Liver (tissue), 9 donors: ENCODE measurements around the gene CDK11A. TPM values are rescaled to one million over a fixed set of nuclear protein-coding genes. Genes with fewer than 3 reads are reported as not detected.
"Not testable (repeated sequence)": the region's sequence is repeated elsewhere in the genome, so short reads cannot be mapped to it uniquely, and the experiment has no call there.

Experiments used
- DNase-seq: peaks from one replicate; pipeline ENCODE4 v3.0.0-alpha.2; 2017; ENCODE audit warnings: low spot score
- H3K27ac ChIP-seq, 2 donors: one replicate each; pipeline ENCODE4 v1.7.0; 2013; ENCODE audit warnings: inconsistent platforms in 2 of 2, low read length in 2 of 2, control low read depth in 1 of 2, low read depth in 1 of 2, mild to moderate bottlenecking in 1 of 2
- H3K27me3 ChIP-seq, 4 donors: one replicate each; pipeline versions ENCODE4 v1.6.1 to v1.7.0; 2013; ENCODE audit warnings: low read length in 3 of 4, inconsistent platforms in 1 of 4, mild to moderate bottlenecking in 1 of 4, moderate library complexity in 1 of 4; ENCODE audit not compliant: control insufficient read depth in 4 of 4, insufficient read depth in 4 of 4
- H3K36me3 ChIP-seq, 4 donors: one replicate each; pipeline versions ENCODE4 v1.6.1 to v1.7.0; 2013; ENCODE audit warnings: low read length in 3 of 4, mild to moderate bottlenecking in 3 of 4, low read depth in 1 of 4, moderate library complexity in 1 of 4; ENCODE audit not compliant: control insufficient read depth in 4 of 4, insufficient read depth in 3 of 4
- H3K4me1 ChIP-seq, 4 donors: one replicate each; pipeline versions ENCODE4 v1.6.1 to v1.7.0; 2013; ENCODE audit warnings: low read length in 3 of 4, mild to moderate bottlenecking in 3 of 4, moderate library complexity in 1 of 4; ENCODE audit not compliant: control insufficient read depth in 4 of 4, insufficient read depth in 4 of 4
- H3K4me3 ChIP-seq, 3 donors: one replicate each; pipeline versions ENCODE4 v1.6.1 to v1.7.0; 2013; ENCODE audit warnings: low read length in 3 of 3, control low read depth in 1 of 3, low read depth in 1 of 3, mild to moderate bottlenecking in 1 of 3
- H3K9ac ChIP-seq, 2 donors: one replicate each; pipeline ENCODE4 v1.7.0; 2013; ENCODE audit warnings: low read length in 2 of 2, mild to moderate bottlenecking in 2 of 2, moderate library complexity in 2 of 2, control low read depth in 1 of 2, low read depth in 1 of 2
- H3K9me3 ChIP-seq, 4 donors: one replicate each; pipeline versions ENCODE4 v1.6.1 to v1.7.0; 2013; ENCODE audit warnings: low read length in 3 of 4; ENCODE audit not compliant: control insufficient read depth in 4 of 4
- EGR1 ChIP-seq, 2 donors: IDR thresholded peaks; 2 replicates each; pipeline ENCODE4 v1.6.1; 2016 to 2018; ENCODE audit warnings: antibody characterized with exemption in 2 of 2, low read depth in 2 of 2
- GABPA ChIP-seq, 2 donors: IDR thresholded peaks in 1 of 2; conservative IDR thresholded peaks in 1 of 2; 2 replicates each; pipeline ENCODE4 v1.6.1; 2016; ENCODE audit warnings: antibody characterized with exemption in 2 of 2, mild to moderate bottlenecking in 1 of 2, moderate library complexity in 1 of 2
- RAD21 ChIP-seq, 2 donors: IDR thresholded peaks; 2 replicates each; pipeline ENCODE4 v1.6.1; 2016; ENCODE audit warnings: antibody characterized with exemption in 2 of 2, mild to moderate bottlenecking in 2 of 2
- RXRA ChIP-seq, 2 donors: IDR thresholded peaks; 2 replicates each; pipeline ENCODE4 v1.6.1; 2017 to 2018; ENCODE audit warnings: antibody characterized with exemption in 2 of 2, mild to moderate bottlenecking in 1 of 2
- SP1 ChIP-seq: IDR thresholded peaks from 2 replicates; pipeline ENCODE4 v1.6.1; 2018; ENCODE audit warnings: antibody characterized with exemption, mild to moderate bottlenecking
- YY1 ChIP-seq: IDR thresholded peaks from 2 replicates; pipeline ENCODE4 v1.6.1; 2016; ENCODE audit warnings: antibody characterized with exemption, mild to moderate bottlenecking
- WGBS: extraction: QIAGEN DNeasy Blood & Tissue Kit; methylation state at CpG from one replicate; pipeline ENCODE4 v1.1.7; 2013; 5-methylcytosine and 5-hydroxymethylcytosine counted together
- polyA plus RNA-seq, 2 donors: library from polyadenylated mRNA; stranded (reverse) in 1 of 2; unstranded in 1 of 2; fragments of 200-250 nt in 1 of 2; fragments of >200 nt in 1 of 2; fragmentation: Nextera tagmentation in 1 of 2; extraction: Ambion mirVana in 1 of 2; gene quantifications; one replicate each; pipeline versions ENCODE4 v1.2.1 to v1.2.3, GENCODE V29; 2013 to 2015
- total RNA-seq, 2 donors: library from RNA; depleted of rRNA; stranded (reverse); fragments of >200 nt; gene quantifications; one replicate each; pipeline ENCODE4 v1.2.3, GENCODE V29; 2014
- donor health status: healthy.
- donor health status: healthy.
- donor health status: healthy.
- donor health status: healthy.
- donor health status: healthy.

CDK11A gene
- total and polyA plus RNA-seq, 4 donors: 13.7 to 17.0 (median 13.9) TPM

DNA sequence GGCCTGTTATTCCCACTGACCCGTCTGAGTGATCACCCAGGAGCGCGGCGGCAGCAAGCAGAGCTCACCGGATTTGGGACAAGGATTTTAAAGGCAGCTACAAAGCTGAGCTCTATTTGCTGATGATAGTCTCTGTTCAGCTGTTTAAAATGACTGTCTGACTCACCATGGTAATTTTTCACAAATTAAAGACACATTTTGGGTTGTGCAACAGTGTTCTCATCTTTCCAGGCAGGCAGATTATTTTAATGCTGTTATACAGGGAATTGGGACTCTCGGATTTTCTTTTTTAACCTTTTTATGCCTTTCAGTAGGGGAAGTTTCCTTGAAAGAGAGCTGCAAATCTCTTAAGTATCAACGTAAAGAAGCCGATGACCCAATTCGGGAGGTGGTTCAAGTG lies 61.8 kb downstream of the CDK11A start:
- H3K9me3 ChIP-seq, H3K27me3 ChIP-seq, H3K27ac ChIP-seq, H3K4me1 ChIP-seq, H3K9ac ChIP-seq, DNase-seq, H3K4me3 ChIP-seq: not testable (repeated sequence)
- WGBS: 93% methylated on average over 9 of the region's 9 CpGs
- H3K36me3 ChIP-seq: peaks cover 8 to 18% (median 11%) of the 10 kb centered on the region in 4 donors

GRCh38 chr1:1658583-1659549 lies 65.3 kb downstream of the CDK11A start, which contains the start of gene CDK11B:
TSS of gene CDK11B (minus strand) at chr1:1659004. CDS start at chr1:1657485, 1,519 bp downstream.
- peak; percentile 92 for DNase-seq
- H3K27ac ChIP-seq: peak within 1 kb of the TSS; percentile 68 to 82
- H3K9ac ChIP-seq: peak within 1 kb of the TSS in 1 of 2 donors; percentile 58
- H3K27me3 ChIP-seq, H3K9me3 ChIP-seq, H3K4me1 ChIP-seq: not testable (repeated sequence)
- WGBS: under 1% methylated on average over 69 of the region's 96 CpGs
- peaks cover 3 to 22% (median 6%) of the 10 kb centered on the region in 4 donors for H3K36me3 ChIP-seq
- peak within 1 kb of the TSS in 2 of 3 donors; percentile 53 to 82 for H3K4me3 ChIP-seq
- TF ChIP-seq RXRA (IDR thresholded peaks at IDR 0.05) (peak; percentile 10 to 12), RAD21 (IDR thresholded peaks at IDR 0.05) (peak; percentile 44), GABPA (IDR thresholded peaks at IDR 0.05 in 1 of 2, conservative IDR thresholded peaks at IDR 0.05 in 1 of 2) (peak; percentile 79 to 92), EGR1 (IDR thresholded peaks at IDR 0.05; ENCODE audit: low read depth in 2 of 2) (peak in 1 of 2 donors; percentile 23), SP1 (peak; percentile 21), YY1 (peak; percentile 38)

Other genes with a start within 250 kb of the CDK11A start
- gene ATAD3A, start 212.2 kb downstream of the CDK11A start, total RNA-seq: 10 to 100 TPM; 14.0 to 17.7 TPM
- 10 to 100 TPM in 1 of 2 donors, 1 to 10 TPM in 1; 7.2 to 20.0 TPM for gene ATAD3A, start 212.2 kb downstream of the CDK11A start, polyA plus RNA-seq
- under 1 TPM; 0.14 to 0.33 TPM for gene TMEM240, start 183.7 kb downstream of the CDK11A start, total RNA-seq
- under 1 TPM in 1 of 2 donors, not detected in 1; 0.33 TPM for gene TMEM240, start 183.7 kb downstream of the CDK11A start, polyA plus RNA-seq
- gene SSU72, start 149.5 kb downstream of the CDK11A start, total RNA-seq: 10 to 100 TPM; 35.4 to 40.4 TPM
- 10 to 100 TPM; 48.2 to 57.4 TPM for gene SSU72, start 149.5 kb downstream of the CDK11A start, polyA plus RNA-seq
- under 1 TPM; 0.08 to 0.37 TPM for gene FNDC10, start 124.2 kb downstream of the CDK11A start, total RNA-seq
- under 1 TPM; 0.13 to 0.58 TPM for gene FNDC10, start 124.2 kb downstream of the CDK11A start, polyA plus RNA-seq
- 10 to 100 TPM; 19.8 to 33.0 TPM for gene MIB2, start 108.9 kb downstream of the CDK11A start, total RNA-seq
- 10 to 100 TPM in 1 of 2 donors, 1 to 10 TPM in 1; 9.8 to 18.7 TPM for gene MIB2, start 108.9 kb downstream of the CDK11A start, polyA plus RNA-seq
- 1 to 10 TPM; 1.6 to 4.2 TPM for gene MMP23B, start 92.2 kb downstream of the CDK11A start, total RNA-seq
- 1 to 10 TPM in 1 of 2 donors, under 1 TPM in 1; 0.92 to 1.5 TPM for gene MMP23B, start 92.2 kb downstream of the CDK11A start, polyA plus RNA-seq
- 1 to 10 TPM; 5.1 to 6.9 TPM for gene CDK11B, start 65.4 kb downstream of the CDK11A start, total RNA-seq
- gene CDK11B, start 65.4 kb downstream of the CDK11A start, polyA plus RNA-seq: 10 to 100 TPM in 1 of 2 donors, 1 to 10 TPM in 1; 8.0 to 12.2 TPM
- 10 to 100 TPM; 13.4 to 19.3 TPM for gene SLC35E2B, start 31.6 kb downstream of the CDK11A start, total RNA-seq
- 10 to 100 TPM; 11.1 to 11.7 TPM for gene SLC35E2B, start 31.6 kb downstream of the CDK11A start, polyA plus RNA-seq
- 100 to 1,000 TPM in 1 of 2 donors, 10 to 100 TPM in 1; 39.2 to 105 TPM for gene NADK, start 54.1 kb upstream of the CDK11A start, total RNA-seq
- 10 to 100 TPM; 77.9 to 89.4 TPM for gene NADK, start 54.1 kb upstream of the CDK11A start, polyA plus RNA-seq
- 10 to 100 TPM; 51.5 to 54.0 TPM for gene GNB1, start 166.7 kb upstream of the CDK11A start, total RNA-seq
- gene GNB1, start 166.7 kb upstream of the CDK11A start, polyA plus RNA-seq: 10 to 100 TPM; 22.3 to 68.5 TPM
- gene CALML6, start 190.9 kb upstream of the CDK11A start, total RNA-seq: under 1 TPM; 0.47 to 0.67 TPM
- under 1 TPM in 1 of 2 donors, not detected in 1; 0.15 TPM for gene CALML6, start 190.9 kb upstream of the CDK11A start, polyA plus RNA-seq
- 1 to 10 TPM; 2.6 to 2.7 TPM for gene TMEM52, start 194.9 kb upstream of the CDK11A start, total RNA-seq
- gene TMEM52, start 194.9 kb upstream of the CDK11A start, polyA plus RNA-seq: 10 to 100 TPM in 1 of 2 donors, 1 to 10 TPM in 1; 3.2 to 13.1 TPM